ENCODE data around the gene MIPEP.

DNA sequence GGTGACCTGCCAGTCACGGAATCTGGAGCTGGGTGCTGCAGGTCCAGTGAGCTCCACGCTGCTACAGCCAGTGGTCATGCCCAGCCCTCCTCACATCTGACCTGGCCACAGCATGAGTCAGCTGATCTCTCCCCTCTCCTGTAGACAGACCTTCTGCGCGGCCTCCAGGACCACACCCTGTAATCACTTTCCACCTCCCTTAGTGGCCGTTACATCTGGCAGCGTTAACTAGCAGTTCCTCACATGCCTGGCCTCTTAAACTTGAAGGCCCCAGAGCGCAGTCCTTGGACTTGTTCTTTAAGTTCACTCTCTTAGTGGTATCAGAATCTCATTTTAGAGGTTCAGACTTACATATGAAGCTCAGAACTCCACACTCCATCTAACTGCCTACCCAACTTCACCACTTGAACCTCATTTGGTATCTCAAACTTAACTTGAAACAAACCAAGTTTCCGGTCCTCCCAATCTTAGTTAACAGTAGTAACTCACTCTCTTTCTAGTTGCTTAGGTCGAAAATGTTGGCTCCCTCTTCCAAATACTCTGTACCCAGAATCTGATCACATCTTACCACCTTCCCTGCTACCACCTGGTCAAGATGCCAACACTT is 22.7 kb downstream of the MIPEP start:
- TF ChIP-seq, protein P1, sequence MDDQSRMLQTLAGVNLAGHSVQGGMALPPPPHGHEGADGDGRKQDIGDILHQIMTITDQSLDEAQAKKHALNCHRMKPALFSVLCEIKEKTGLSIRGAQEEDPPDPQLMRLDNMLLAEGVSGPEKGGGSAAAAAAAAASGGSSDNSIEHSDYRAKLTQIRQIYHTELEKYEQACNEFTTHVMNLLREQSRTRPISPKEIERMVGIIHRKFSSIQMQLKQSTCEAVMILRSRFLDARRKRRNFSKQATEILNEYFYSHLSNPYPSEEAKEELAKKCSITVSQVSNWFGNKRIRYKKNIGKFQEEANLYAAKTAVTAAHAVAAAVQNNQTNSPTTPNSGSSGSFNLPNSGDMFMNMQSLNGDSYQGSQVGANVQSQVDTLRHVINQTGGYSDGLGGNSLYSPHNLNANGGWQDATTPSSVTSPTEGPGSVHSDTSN (IDR thresholded peaks at IDR 0.05; ENCODE audit: insufficient replicate concordance, low read depth, low read length), result no peak
- TF ChIP-seq CEBPB (IDR thresholded peaks at IDR 0.05; ENCODE audit: borderline replicate concordance in 1 of 2, low read depth in 2 of 2, low read length in 2 of 2) (no peak), BCL11A (IDR thresholded peaks at IDR 0.05; ENCODE audit: low read depth, low read length) (no peak), IRF4 (IDR thresholded peaks at IDR 0.05; ENCODE audit: low read depth, low read length) (no peak), EZH2 (IDR thresholded peaks at IDR 0.05; ENCODE audit: borderline replicate concordance, control insufficient read depth, low read depth, low read length) (no peak), POLR2A (IDR thresholded peaks at IDR 0.05; ENCODE audit: low read depth, low read length) (no peak)
- TF ChIP-seq, protein P2, sequence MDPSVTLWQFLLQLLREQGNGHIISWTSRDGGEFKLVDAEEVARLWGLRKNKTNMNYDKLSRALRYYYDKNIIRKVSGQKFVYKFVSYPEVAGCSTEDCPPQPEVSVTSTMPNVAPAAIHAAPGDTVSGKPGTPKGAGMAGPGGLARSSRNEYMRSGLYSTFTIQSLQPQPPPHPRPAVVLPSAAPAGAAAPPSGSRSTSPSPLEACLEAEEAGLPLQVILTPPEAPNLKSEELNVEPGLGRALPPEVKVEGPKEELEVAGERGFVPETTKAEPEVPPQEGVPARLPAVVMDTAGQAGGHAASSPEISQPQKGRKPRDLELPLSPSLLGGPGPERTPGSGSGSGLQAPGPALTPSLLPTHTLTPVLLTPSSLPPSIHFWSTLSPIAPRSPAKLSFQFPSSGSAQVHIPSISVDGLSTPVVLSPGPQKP (IDR thresholded peaks at IDR 0.05; ENCODE audit: low read depth, low read length), result no peak

All from GM12878 (cell line).